Skeletal muscle tissue (tissue), 5 donors: ENCODE results near the gene ACVR2B. TPM values are rescaled to one million over a fixed set of nuclear protein-coding genes. Genes with fewer than 3 reads are reported as not detected.
A peak's percentile ranks its signal among the peaks of the same experiment; 100 is the strongest.

Source experiments
- H3K27ac ChIP-seq: one replicate; pipeline ENCODE4 v1.7.0; 2013; ENCODE audit warnings: mild to moderate bottlenecking, low read depth, low read length, inconsistent platforms
- H3K27me3 ChIP-seq, 3 donors: one replicate each; pipeline ENCODE4 v1.7.0; 2013; ENCODE audit warnings: low read length in 3 of 3; ENCODE audit not compliant: control insufficient read depth in 3 of 3, insufficient read depth in 3 of 3
- H3K36me3 ChIP-seq, 3 donors: one replicate each; pipeline ENCODE4 v1.7.0; 2013; ENCODE audit warnings: low read length in 3 of 3; ENCODE audit not compliant: control insufficient read depth in 3 of 3, insufficient read depth in 3 of 3
- H3K4me1 ChIP-seq, 3 donors: one replicate each; pipeline ENCODE4 v1.7.0; 2013; ENCODE audit warnings: low read length in 3 of 3, mild to moderate bottlenecking in 3 of 3; ENCODE audit not compliant: control insufficient read depth in 3 of 3, insufficient read depth in 3 of 3
- H3K4me3 ChIP-seq, 3 donors: one replicate each; pipeline ENCODE4 v1.7.0; 2013; ENCODE audit warnings: low read length in 3 of 3
- H3K9ac ChIP-seq, 3 donors: one replicate each; pipeline ENCODE4 v1.7.0; 2013; ENCODE audit warnings: low read length in 3 of 3, mild to moderate bottlenecking in 3 of 3, moderate library complexity in 2 of 3, low read depth in 1 of 3
- H3K9me3 ChIP-seq, 3 donors: one replicate each; pipeline ENCODE4 v1.7.0; 2013; ENCODE audit warnings: low read length in 3 of 3; ENCODE audit not compliant: control insufficient read depth in 3 of 3
- small RNA-seq: library from RNA; depleted of rRNA; stranded (forward); fragments of <200 nt; gene quantifications from one replicate; pipeline ENCODE3, GENCODE V24; 2014
- total RNA-seq: library from RNA; depleted of rRNA; stranded (reverse); fragments of >200 nt; gene quantifications from one replicate; pipeline ENCODE4 v1.2.3, GENCODE V29; 2014
- donor health status: Osteomylitis.

ACVR2B gene
- total RNA-seq, 1 donor from 2014 or later: 17.7 TPM

GRCh38 chr3:38541806-38542205 is 88.1 kb downstream of the ACVR2B start:
- no peak overlapping the region for H3K27ac ChIP-seq
- H3K27me3 ChIP-seq: no peaks in the 10 kb centered on the region
- no peak overlapping the region for H3K4me3 ChIP-seq
- H3K9ac ChIP-seq: peak overlapping the region in 1 of 3 donors; percentile 45
- no peaks in the 10 kb centered on the region for H3K9me3 ChIP-seq
- H3K4me1 ChIP-seq: peaks cover 6 to 36% (median 29%) of the 10 kb centered on the region in 3 donors
- peaks cover 0 to 3% (median 0%) of the 10 kb centered on the region in 3 donors for H3K36me3 ChIP-seq

Small RNA genes lying within 50 kb of the gene (small RNA-seq; reads per million reads assigned to genes)
- gene RF00019: not detected

Other genes with a start within 250 kb of the ACVR2B start
- gene SLC22A13, start 188.1 kb upstream of the ACVR2B start, total RNA-seq: not detected
- under 0.01 TPM for gene SLC22A14, start 171.6 kb upstream of the ACVR2B start, total RNA-seq
- gene XYLB, start 107.1 kb upstream of the ACVR2B start, total RNA-seq: 7.3 TPM
- 14.1 TPM for gene EXOG, start 42.5 kb downstream of the ACVR2B start, total RNA-seq
- gene SCN5A, start 195.8 kb downstream of the ACVR2B start, total RNA-seq: 1.6 TPM